ENCODE results near the gene LYRM4.
A peak's percentile ranks its signal among the peaks of the same experiment; 100 is the strongest.

LYRM4 gene

DNA sequence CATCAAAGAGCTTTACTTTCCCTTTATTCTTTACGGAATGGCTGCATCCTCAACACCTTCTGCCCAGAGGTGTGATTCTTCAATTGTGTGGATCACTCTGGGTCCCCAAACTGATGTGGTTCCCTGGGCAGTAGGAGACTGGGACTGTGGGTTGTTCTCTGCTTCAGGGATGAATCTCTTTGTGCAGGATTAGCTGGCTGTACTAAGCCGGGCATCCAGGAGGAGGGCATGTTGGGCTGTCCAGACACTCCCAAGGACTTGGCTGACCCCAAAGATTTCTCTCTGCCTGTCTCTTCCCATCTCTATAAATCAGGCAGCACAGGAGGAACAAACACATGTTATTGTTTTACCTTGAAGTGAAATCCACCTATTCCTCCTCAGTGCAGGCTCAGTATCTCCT is 15.8 kb upstream of the LYRM4 start:
- TF ChIP-seq CTCF (IDR thresholded peaks at IDR 0.05; ENCODE audit: low read depth, low read length) = no peak
- in situ Hi-C loops (cut with HindIII; ENCODE audit: low sequenced_read_pairs) = no loop called here

GRCh38 chr6:5275497-5275896 is 14.7 kb upstream of the LYRM4 start:
- DNase-seq (ENCODE audit: low read depth, low spot score) = no peak
- TF ChIP-seq CTCF (IDR thresholded peaks at IDR 0.05; ENCODE audit: low read depth, low read length) = peak; percentile 12
- no peak overlapping the region for H3K4me3 ChIP-seq (ENCODE audit: low read depth, low read length)
- in situ Hi-C loops (cut with HindIII; ENCODE audit: low sequenced_read_pairs) = no loop called here

More for the DNA sequence above, 15.8 kb upstream of the LYRM4 start:
- no peak for DNase-seq (ENCODE audit: low read depth, low spot score)
- no peak overlapping the region for H3K4me3 ChIP-seq (ENCODE audit: low read depth, low read length)

DNA sequence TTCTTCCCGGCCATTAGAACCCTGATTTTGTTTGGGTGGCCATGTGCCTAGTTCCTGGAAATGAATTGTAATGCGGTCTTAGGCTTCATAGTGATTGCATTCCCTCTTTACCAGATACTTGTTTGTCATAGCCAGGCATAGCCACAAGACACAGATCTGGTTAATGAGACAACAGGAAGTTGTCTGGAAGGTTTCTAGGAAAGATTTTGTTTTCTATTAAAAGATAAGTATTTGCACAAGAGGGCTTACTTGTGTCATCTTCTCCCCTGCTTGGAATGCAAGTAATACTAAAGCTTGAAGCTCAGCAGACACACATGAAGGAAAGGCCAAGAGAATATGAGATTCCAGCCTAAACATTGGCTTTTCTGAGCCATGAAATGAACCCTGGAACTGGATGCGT is 13.5 kb upstream of the LYRM4 start:
- in situ Hi-C loops (cut with HindIII; ENCODE audit: low sequenced_read_pairs) = no loop called here
- no peak for DNase-seq (ENCODE audit: low read depth, low spot score)
- no peak overlapping the region for H3K4me3 ChIP-seq (ENCODE audit: low read depth, low read length)
- no peak for TF ChIP-seq CTCF (IDR thresholded peaks at IDR 0.05; ENCODE audit: low read depth, low read length)

GRCh38 chr6:5271926-5272325 is 11.2 kb upstream of the LYRM4 start:
- H3K4me3 ChIP-seq (ENCODE audit: low read depth, low read length) = no peak overlapping the region
- no peak for DNase-seq (ENCODE audit: low read depth, low spot score)
- no peak for TF ChIP-seq CTCF (IDR thresholded peaks at IDR 0.05; ENCODE audit: low read depth, low read length)
- in situ Hi-C loops (cut with HindIII; ENCODE audit: low sequenced_read_pairs) = no loop called here

DNA sequence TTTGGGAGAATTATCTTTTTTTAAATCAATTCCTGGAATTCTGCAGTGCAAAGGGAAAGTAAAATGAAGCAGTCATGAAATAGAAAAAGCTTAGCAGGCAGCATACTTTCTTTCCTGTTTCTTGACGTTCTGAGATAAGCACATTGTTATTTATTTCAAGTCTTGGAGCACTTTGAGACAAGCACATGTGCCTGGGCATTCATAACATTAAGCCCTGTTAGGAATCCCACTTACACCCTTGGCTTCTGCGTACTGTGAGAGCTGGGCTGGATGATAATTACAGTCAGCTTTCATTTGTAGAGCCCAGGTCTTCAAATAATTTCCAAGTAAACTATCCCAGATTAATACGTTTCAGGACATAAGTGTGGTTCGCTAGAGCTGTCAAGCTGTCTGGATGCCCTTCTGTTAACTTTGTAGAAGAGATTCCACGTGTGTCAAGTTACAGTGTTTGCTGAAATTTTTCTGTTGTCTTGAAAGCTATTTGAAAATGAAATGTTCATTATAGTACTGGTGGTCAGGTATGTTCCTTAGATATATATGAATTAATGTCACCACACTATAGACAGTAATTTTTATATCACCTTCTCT is 9.4 kb upstream of the LYRM4 start:
- in situ Hi-C loops (cut with HindIII; ENCODE audit: low sequenced_read_pairs) = no loop called here
- H3K4me3 ChIP-seq (ENCODE audit: low read depth, low read length) = no peak overlapping the region
- DNase-seq (ENCODE audit: low read depth, low spot score) = no peak
- TF ChIP-seq CTCF (IDR thresholded peaks at IDR 0.05; ENCODE audit: low read depth, low read length) = no peak

- in situ Hi-C loops (cut with HindIII; ENCODE audit: low sequenced_read_pairs) = no loop called here
- DNase-seq (ENCODE audit: low read depth, low spot score) = no peak
- no peak overlapping the region for H3K4me3 ChIP-seq (ENCODE audit: low read depth, low read length)
- TF ChIP-seq CTCF (IDR thresholded peaks at IDR 0.05; ENCODE audit: low read depth, low read length) = no peak
Observed at GRCh38 chr6:5266423-5266822, 5.7 kb upstream of the LYRM4 start.

Measured in astrocyte of the spinal cord (primary cell).